HepG2 (cell line): ENCODE results near the gene DPH1.

Experiments used
- HCFC1 ChIP-seq: fragments of 150-350 bp; IDR thresholded peaks from 2 replicates; pipeline ENCODE4 v1.6.1; 2014; ENCODE audit warnings: low read depth, low read length
- HDAC2 ChIP-seq: sonication (generic); formaldehyde crosslinking; IDR thresholded peaks from 2 replicates; pipeline ENCODE4 v1.4.0; 2020; ENCODE audit warnings: missing genetic modification reagents
- MAZ ChIP-seq, 2 experiments: sonication (generic) in 1 of 2; formaldehyde crosslinking in 1 of 2; IDR thresholded peaks; 2 replicates each; pipeline versions ENCODE4 v1.5.0 to v1.6.1; 2012 to 2020; ENCODE audit warnings: low read depth in 2 of 2, mild to moderate bottlenecking in 2 of 2, borderline replicate concordance in 1 of 2, improper control_type of control experiment in 1 of 2, low read length in 1 of 2, missing genetic modification reagents in 1 of 2, moderate library complexity in 1 of 2
- RFX5 ChIP-seq: IDR thresholded peaks from 2 replicates; pipeline ENCODE4 v1.6.1; 2011; ENCODE audit warnings: low read depth, low read length, improper control_type of control experiment
- SMAD3 ChIP-seq: sonication (generic); formaldehyde crosslinking; IDR thresholded peaks from 2 replicates; pipeline ENCODE4 v1.4.0; 2020; ENCODE audit warnings: missing genetic modification reagents
- SOX6 ChIP-seq, 2 experiments: fragments of 450-650 bp in 1 of 2; sonication (generic) in 1 of 2; formaldehyde crosslinking in 1 of 2; IDR thresholded peaks; 2 replicates each; pipeline versions ENCODE4 v1.4.0 to v1.6.1; 2017 to 2020; ENCODE audit warnings: antibody characterized with exemption in 1 of 2, mild to moderate bottlenecking in 1 of 2, missing genetic modification reagents in 1 of 2
- SPEN ChIP-seq: sonication (generic); formaldehyde crosslinking; IDR thresholded peaks from 2 replicates; pipeline ENCODE4 v1.5.1; 2020; ENCODE audit warnings: low read depth, mild to moderate bottlenecking, missing genetic modification reagents
- ZNF766 ChIP-seq: sonication (generic); formaldehyde crosslinking; IDR thresholded peaks from 2 replicates; pipeline ENCODE4 v1.5.0; 2020; ENCODE audit warnings: missing genetic modification reagents, borderline replicate concordance

- TF ChIP-seq HCFC1 (no peak), MAZ (IDR thresholded peaks at IDR 0.05; ENCODE audit: borderline replicate concordance, low read depth, low read length) (no peak), MAZ (CRISPR knock-in tag; IDR thresholded peaks at IDR 0.05; ENCODE audit: low read depth) (no peak), SPEN (CRISPR knock-in tag) (no peak), RFX5 (no peak), SMAD3 (CRISPR knock-in tag) (no peak), SOX6 (IDR thresholded peaks at IDR 0.05) (no peak), SOX6 (CRISPR knock-in tag; IDR thresholded peaks at IDR 0.05) (no peak), HDAC2 (CRISPR knock-in tag) (no peak), ZNF766 (no peak)
These were observed 33.1 kb upstream of the DPH1 start for GRCh38 chr17:1996800-1997288.
